AG10803 (cell line): ENCODE data around the gene CDC42BPG.
A peak's percentile ranks its signal among the peaks of the same experiment; 100 is the strongest.

Source experiments
- DNase-seq: peaks from one replicate; pipeline ENCODE4 v3.0.0; 2010; ENCODE audit warnings: low read depth
- H3K4me3 ChIP-seq: 2 replicates; pipeline ENCODE4 v1.5.1; 2011; ENCODE audit warnings: mild to moderate bottlenecking, low read length, control low read depth
- CTCF ChIP-seq: conservative IDR thresholded peaks from 2 replicates; pipeline ENCODE4 v1.5.1; 2011; ENCODE audit warnings: mild to moderate bottlenecking, low read length, control low read depth, inconsistent platforms

CDC42BPG gene

DNA sequence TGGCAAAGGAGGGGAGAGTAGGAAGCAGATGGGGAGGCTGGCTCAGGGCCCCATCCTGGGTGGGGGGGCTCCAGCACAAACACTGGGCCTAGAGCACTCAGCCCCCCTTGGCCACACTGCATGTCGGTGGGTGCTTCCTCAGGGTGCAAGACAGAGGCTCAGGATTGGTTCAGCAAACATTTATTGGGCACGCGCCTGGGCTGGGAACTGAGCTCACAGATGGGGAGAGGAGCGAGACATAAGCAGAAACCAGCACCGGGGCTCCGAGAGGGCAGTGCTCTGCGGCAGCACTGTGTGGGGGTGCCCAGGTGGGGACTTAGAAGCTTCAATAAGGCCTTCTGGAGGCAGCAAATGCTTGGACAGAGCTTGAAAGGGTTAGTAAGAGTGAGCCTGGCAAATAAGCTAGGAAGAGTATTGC lies 46.1 kb upstream of the CDC42BPG start:
- TF ChIP-seq CTCF: no peak
- no peak overlapping the region for H3K4me3 ChIP-seq
- no peak for DNase-seq

DNA sequence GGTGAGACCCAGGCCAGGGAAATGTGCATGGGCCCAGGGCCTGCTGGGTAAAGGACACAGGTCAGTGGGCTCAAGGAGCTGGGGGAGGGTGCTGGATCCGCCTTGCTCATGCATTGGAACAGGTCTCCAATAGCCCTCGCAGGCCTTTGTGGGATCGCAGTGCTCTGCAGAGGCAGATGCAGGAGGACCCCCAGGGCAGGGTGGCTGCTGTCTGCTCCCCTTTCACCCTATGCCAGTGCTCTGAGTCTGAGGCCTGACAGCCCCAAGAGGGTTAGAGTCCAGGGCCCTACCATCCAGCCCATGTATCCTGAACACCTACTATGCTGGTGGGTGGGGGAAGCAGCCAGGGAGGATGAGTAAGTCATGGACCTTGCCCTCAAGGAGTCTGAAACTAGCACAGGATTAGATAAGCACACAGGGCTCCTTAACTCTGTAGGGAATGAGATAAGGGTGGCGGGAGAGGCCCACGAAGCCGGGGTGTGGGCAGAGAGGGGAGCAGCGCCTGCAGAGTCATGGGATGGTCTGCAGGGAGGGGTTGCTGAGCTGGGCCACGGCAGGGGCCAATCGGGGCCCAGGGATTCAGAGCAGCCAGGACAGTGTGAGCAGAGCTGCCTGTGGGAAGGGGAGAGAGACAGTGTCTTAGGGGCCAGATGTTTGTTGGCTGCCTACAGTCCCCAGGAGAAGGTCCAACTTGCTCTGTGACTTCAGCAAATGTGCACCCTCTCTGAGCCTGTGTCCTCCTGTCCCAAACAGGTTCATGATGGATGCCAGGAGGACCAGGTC lies 44.5 kb upstream of the CDC42BPG start:
- no peak for DNase-seq
- no peak overlapping the region for H3K4me3 ChIP-seq
- no peak for TF ChIP-seq CTCF

DNA sequence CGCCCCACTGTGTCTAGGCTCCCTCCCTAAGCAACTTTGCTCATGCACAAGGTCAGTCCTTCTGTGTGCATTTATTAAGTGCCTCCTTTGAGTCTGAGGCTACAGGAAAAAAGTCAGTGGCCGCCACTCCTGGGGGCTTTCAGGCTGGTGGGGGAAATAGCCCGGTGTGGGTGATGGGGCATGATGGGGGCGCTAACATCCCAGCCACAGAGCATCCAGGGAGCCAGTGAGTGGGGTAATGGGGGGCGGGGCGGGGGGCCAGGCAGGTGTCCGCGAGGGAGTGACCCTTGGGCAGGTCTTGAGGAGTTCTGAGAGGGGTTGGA lies 43.9 kb upstream of the CDC42BPG start:
- no peak overlapping the region for H3K4me3 ChIP-seq
- TF ChIP-seq CTCF: no peak
- no peak for DNase-seq

- H3K4me3 ChIP-seq: peak overlapping the region; percentile 30
- peak; percentile 76 for TF ChIP-seq CTCF
- peak; percentile 45 for DNase-seq
Observed at GRCh38 chr11:64887757-64888405, 43.4 kb upstream of the CDC42BPG start.

GRCh38 chr11:64887234-64887756 lies 42.8 kb upstream of the CDC42BPG start:
- no peak for DNase-seq
- TF ChIP-seq CTCF: no peak
- no peak overlapping the region for H3K4me3 ChIP-seq

DNA sequence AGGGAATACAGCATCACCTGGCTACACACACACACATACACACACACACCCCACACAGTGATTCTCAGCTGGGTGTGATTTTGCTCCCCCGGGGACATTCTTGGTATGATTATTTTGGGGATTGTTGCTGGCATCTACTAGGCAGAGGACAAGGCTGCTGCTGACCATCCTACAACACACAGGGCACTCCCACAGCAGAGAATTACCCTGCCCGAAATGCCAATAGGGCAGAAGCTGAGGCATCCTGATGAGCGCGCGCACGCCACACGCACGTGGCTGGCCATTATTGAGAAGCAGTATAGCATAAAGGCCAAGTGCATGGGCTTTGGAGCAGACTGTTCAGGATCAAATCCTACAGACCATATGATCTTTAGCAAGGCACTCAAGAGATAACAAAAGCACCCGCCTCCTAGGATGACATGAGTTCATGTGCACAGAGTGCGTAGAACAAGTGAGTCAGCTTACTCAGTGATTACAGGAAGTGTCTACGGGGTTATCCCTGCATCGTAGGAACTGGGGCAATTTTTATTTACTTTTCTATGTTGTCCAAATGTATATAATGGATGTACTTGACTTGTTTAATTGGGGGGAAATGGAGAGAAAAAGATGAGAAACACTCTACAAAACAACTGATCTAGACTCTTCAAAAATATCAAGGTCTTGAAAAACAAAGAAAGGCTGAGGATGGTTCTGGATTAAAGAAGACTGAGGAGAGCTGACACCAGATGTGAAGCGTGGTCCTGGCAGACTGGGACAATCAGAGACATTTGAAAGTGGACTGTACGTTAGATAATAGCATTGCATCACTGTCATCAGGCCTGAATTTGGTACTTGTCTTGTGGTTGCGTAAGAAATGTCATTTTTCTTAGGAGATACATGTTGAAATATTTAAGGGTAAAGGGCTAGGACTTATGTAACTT lies 41.2 kb upstream of the CDC42BPG start:
- DNase-seq: peak; percentile 85
- no peak overlapping the region for H3K4me3 ChIP-seq
- TF ChIP-seq CTCF: no peak
